ENCODE data around the gene GP5. TPM values are rescaled to one million over a fixed set of nuclear protein-coding genes. Genes with fewer than 3 reads are reported as not detected.

GP5 gene
- total RNA-seq, 1 donor from 2014 or later = 0.11 TPM

GRCh38 chr3:194425399-194425798 is 26.3 kb upstream of the GP5 start:
- no peaks in the 10 kb centered on the region for H3K4me1 ChIP-seq
- no peaks in the 10 kb centered on the region for H3K9me3 ChIP-seq
- DNase-seq (ENCODE audit: low spot score in 2 of 2) = no peak
- H3K36me3 ChIP-seq = peaks cover 38 to 78% of the 10 kb centered on the region in 2 donors
- H3K4me3 ChIP-seq = no peak overlapping the region
- H3K27me3 ChIP-seq = no peaks in the 10 kb centered on the region
- TF ChIP-seq CTCF (IDR thresholded peaks at IDR 0.05) = no peak
- no peak overlapping the region for H3K27ac ChIP-seq
- intact Hi-C loops (cut with DNase I) = no loop called here

- Histone ChIP-seq H3K4me1 (no peaks in the 10 kb centered on the region), H3K4me3 (no peak overlapping the region), H3K9me3 (no peaks in the 10 kb centered on the region), H3K27me3 (no peaks in the 10 kb centered on the region), H3K27ac (no peak overlapping the region), H3K36me3 (peaks cover 34 to 76% of the 10 kb centered on the region in 2 donors)
- no peak for DNase-seq (ENCODE audit: low spot score in 2 of 2)
- no peak for TF ChIP-seq CTCF (IDR thresholded peaks at IDR 0.05)
- intact Hi-C loops (cut with DNase I) = no loop called here
These were observed 25.9 kb upstream of the GP5 start for GRCh38 chr3:194424953-194425352.

GRCh38 chr3:194424373-194424772 is 25.3 kb upstream of the GP5 start:
- no peak for TF ChIP-seq CTCF (IDR thresholded peaks at IDR 0.05)
- Histone ChIP-seq H3K4me3 (no peak overlapping the region), H3K9me3 (no peaks in the 10 kb centered on the region), H3K27me3 (no peaks in the 10 kb centered on the region), H3K36me3 (peaks cover 30 to 74% of the 10 kb centered on the region in 2 donors), H3K4me1 (no peaks in the 10 kb centered on the region), H3K27ac (no peak overlapping the region)
- DNase-seq (ENCODE audit: low spot score in 2 of 2) = no peak
- intact Hi-C loops (cut with DNase I) = no loop called here

- DNase-seq (ENCODE audit: low spot score in 2 of 2) = no peak
- intact Hi-C loops (cut with DNase I) = no loop called here
- no peak for TF ChIP-seq CTCF (IDR thresholded peaks at IDR 0.05)
These were observed 24.3 kb upstream of the GP5 start for GRCh38 chr3:194423317-194423716.

GRCh38 chr3:194422188-194422587 is 23.1 kb upstream of the GP5 start:
- no peak for DNase-seq (ENCODE audit: low spot score in 2 of 2)
- peaks cover 28 to 69% of the 10 kb centered on the region in 2 donors for H3K36me3 ChIP-seq
- H3K27ac ChIP-seq = no peak overlapping the region
- intact Hi-C loops (cut with DNase I) = no loop called here
- no peak for TF ChIP-seq CTCF (IDR thresholded peaks at IDR 0.05)
- no peaks in the 10 kb centered on the region for H3K27me3 ChIP-seq
- H3K4me3 ChIP-seq = no peak overlapping the region
- no peaks in the 10 kb centered on the region for H3K9me3 ChIP-seq
- H3K4me1 ChIP-seq = no peaks in the 10 kb centered on the region

More at GRCh38 chr3:194423317-194423716, 24.3 kb upstream of the GP5 start:
- Histone ChIP-seq H3K27ac (no peak overlapping the region), H3K36me3 (peaks cover 29 to 73% of the 10 kb centered on the region in 2 donors), H3K27me3 (no peaks in the 10 kb centered on the region), H3K4me3 (no peak overlapping the region), H3K9me3 (no peaks in the 10 kb centered on the region), H3K4me1 (no peaks in the 10 kb centered on the region)

GRCh38 chr3:194418671-194419070 is 19.6 kb upstream of the GP5 start:
- intact Hi-C loops (cut with DNase I) = no loop called here
- H3K36me3 ChIP-seq = peaks cover 10 to 50% of the 10 kb centered on the region in 2 donors
- no peaks in the 10 kb centered on the region for H3K27me3 ChIP-seq
- no peaks in the 10 kb centered on the region for H3K9me3 ChIP-seq
- no peak for DNase-seq (ENCODE audit: low spot score in 2 of 2)
- no peak for TF ChIP-seq CTCF (IDR thresholded peaks at IDR 0.05)
- H3K4me3 ChIP-seq = no peak overlapping the region
- H3K27ac ChIP-seq = no peak overlapping the region
- H3K4me1 ChIP-seq = no peaks in the 10 kb centered on the region

Measured in ascending aorta (tissue), 2 donors.